GM19467 (cell line): ENCODE results near the gene PSENEN.
"Not testable (repeated sequence)": the region's sequence is repeated elsewhere in the genome, so short reads cannot be mapped to it uniquely, and the experiment has no call there.

ENCODE experiments used
- ATAC-seq: cut with Tn5 transposase; IDR thresholded peaks from one replicate; pipeline ENCODE4 v1.9.1; 2021; ENCODE audit warnings: mild to moderate bottlenecking, moderate library complexity; ENCODE audit not compliant: unreplicated experiment

Gene PSENEN

GRCh38 chr19:35787227-35787799, 41.9 kb downstream of the PSENEN start:
- no peak for ATAC-seq

GRCh38 chr19:35788205-35788960, 42.9 kb downstream of the PSENEN start:
- ATAC-seq: no peak

- ATAC-seq: no peak
Observed at GRCh38 chr19:35789195-35789977, 43.9 kb downstream of the PSENEN start.

GRCh38 chr19:35789978-35790944, 44.8 kb downstream of the PSENEN start:
- ATAC-seq: no peak

- no peak for ATAC-seq
Observed at GRCh38 chr19:35790981-35791813, 45.7 kb downstream of the PSENEN start.

- ATAC-seq: no peak
Observed at GRCh38 chr19:35791814-35792279, 46.4 kb downstream of the PSENEN start.

- no peak for ATAC-seq
Observed at GRCh38 chr19:35792312-35792711, 46.9 kb downstream of the PSENEN start.

- no peak for ATAC-seq
Observed at GRCh38 chr19:35792888-35793287, 47.4 kb downstream of the PSENEN start.

- no peak for ATAC-seq
Observed at GRCh38 chr19:35793381-35794165, 48.1 kb downstream of the PSENEN start.

- not testable (repeated sequence) for ATAC-seq
Observed at GRCh38 chr19:35795564-35795963, 50.1 kb downstream of the PSENEN start.
